ENCODE data around the gene C2orf76.

DNA sequence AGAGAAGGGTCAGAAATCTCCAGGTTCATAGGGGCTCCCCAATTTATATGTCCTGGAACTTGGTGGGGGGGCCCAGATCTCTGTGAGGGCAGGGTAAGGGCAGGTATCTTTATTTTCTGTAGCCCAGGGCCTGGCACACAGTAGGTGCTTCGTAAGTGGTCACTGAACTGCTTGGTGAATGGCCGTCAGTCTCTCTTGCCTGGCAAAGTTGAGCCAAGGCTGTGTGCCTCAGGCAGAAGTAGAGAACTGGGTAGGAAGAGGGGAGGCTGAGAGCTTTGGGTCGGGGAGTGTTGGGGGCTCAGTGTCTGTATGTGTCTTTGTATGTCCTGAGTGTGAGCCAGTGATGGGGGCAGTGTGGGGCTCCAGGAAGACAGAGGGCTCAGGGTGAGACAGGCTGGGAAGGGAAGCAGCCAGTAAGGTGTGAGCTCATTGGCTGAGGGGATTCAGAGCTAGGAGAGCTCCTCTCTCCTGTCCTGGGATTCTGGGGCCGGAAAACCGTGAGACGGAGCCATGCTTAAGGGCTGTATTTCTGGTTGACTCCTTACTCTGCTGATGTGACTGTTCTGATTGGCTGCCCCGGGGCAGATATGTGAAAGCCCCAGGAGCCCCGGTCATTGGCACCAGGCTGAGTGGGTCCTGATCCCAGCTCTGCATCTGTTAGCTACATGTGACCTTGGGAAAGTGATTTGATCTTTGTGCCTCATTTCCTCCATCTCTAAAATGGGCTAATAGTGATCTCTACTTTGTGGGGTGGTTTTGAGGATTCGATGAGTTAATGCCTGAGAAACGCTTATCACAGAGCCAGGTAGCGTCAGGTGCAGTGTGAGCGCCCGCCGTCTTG lies 112.7 kb downstream of the C2orf76 start:
- TF ChIP-seq CTCF (IDR thresholded peaks at IDR 0.05; ENCODE audit: insufficient read depth, low read length), result no peak
- TF ChIP-seq POLR2AphosphoS5 (IDR thresholded peaks at IDR 0.05; ENCODE audit: low read depth), result no peak
- TF ChIP-seq GABPA (IDR thresholded peaks at IDR 0.05; ENCODE audit: low read depth), result no peak
- TF ChIP-seq REST (IDR thresholded peaks at IDR 0.05; ENCODE audit: insufficient replicate concordance, low read depth), result no peak
- TF ChIP-seq SPI1 (IDR thresholded peaks at IDR 0.05; ENCODE audit: borderline replicate concordance, low read depth), result no peak
